GM12891 (cell line): ENCODE results near the gene RAN.

Experiments
- POLR2A ChIP-seq: IDR thresholded peaks from 2 replicates; pipeline ENCODE4 v1.6.1; 2011; ENCODE audit warnings: low read depth, low read length, control low read depth
- POLR2AphosphoS5 ChIP-seq: IDR thresholded peaks from 2 replicates; pipeline ENCODE4 v1.6.1; 2011; ENCODE audit warnings: low read depth, low read length, control low read depth
- TAF1 ChIP-seq: IDR thresholded peaks from 2 replicates; pipeline ENCODE4 v1.6.1; 2011; ENCODE audit warnings: low read depth, low read length, control low read depth

GRCh38 chr12:130922511-130922953 lies 50.7 kb downstream of the RAN start:
- TF ChIP-seq POLR2A (no peak), TAF1 (no peak), POLR2AphosphoS5 (no peak)
